IMR-90 (cell line): ENCODE measurements around the gene SLC12A7. TPM values are rescaled to one million over a fixed set of nuclear protein-coding genes. Genes with fewer than 3 reads are reported as not detected.

Experiments
- ATAC-seq: fragments of 200-7000 bp; cut with Tn5 transposase; 2 replicates; pipeline ENCODE4 v1.9.1; 2020; ENCODE audit warnings: low read depth, mild to moderate bottlenecking, moderate library complexity
- BruUV-seq: library from RNA; stranded (reverse); fragments of 400-500 nt; replicated peaks from 2 replicates; lab custom pipeline; 2021; lab: Mats Ljungman, UMichigan
- CTCF ChIA-PET: fragments of 300-600 bp; formaldehyde crosslinking; extraction: SDS; loops from one replicate; lab custom pipeline; 2021; ENCODE audit warnings: antibody characterized with exemption; lab: Yijun Ruan, JAX
- POLR2A ChIA-PET: fragments of 300-600 bp; sonication (Branson Sonifier 250); formaldehyde crosslinking; loops from one replicate; lab custom pipeline; 2022; ENCODE audit warnings: antibody characterized with exemption; ENCODE audit not compliant: unreplicated experiment; lab: Charles Lee
- DNase-seq: peaks from one replicate; pipeline ENCODE4 v3.0.0; 2013
- H2AFZ ChIP-seq: replicated peaks from 2 replicates; pipeline ENCODE3; 2013; ENCODE audit warnings: low read length, mild to moderate bottlenecking; ENCODE audit not compliant: poor library complexity
- H2AK5ac ChIP-seq: 2 replicates; pipeline ENCODE4 v1.6.1; 2013; ENCODE audit warnings: low read depth, low read length, inconsistent platforms
- H2AK9ac ChIP-seq: replicated peaks from 2 replicates; pipeline ENCODE3; 2013; ENCODE audit warnings: mild to moderate bottlenecking, low read depth, low read length, moderate library complexity; ENCODE audit not compliant: poor library complexity
- H2BK120ac ChIP-seq: 2 replicates; pipeline ENCODE4 v1.6.1; 2013; ENCODE audit warnings: low read depth, low read length, inconsistent platforms
- H2BK15ac ChIP-seq: 3 replicates; pipeline ENCODE4 v1.6.1; 2013; ENCODE audit warnings: low read depth, low read length, inconsistent platforms
- H2BK20ac ChIP-seq: 2 replicates; pipeline ENCODE4 v1.6.1; 2013; ENCODE audit warnings: low read depth, mild to moderate bottlenecking, inconsistent platforms, low read length, moderate library complexity
- H2BK5ac ChIP-seq: 2 replicates; pipeline ENCODE4 v1.6.1; 2013; ENCODE audit warnings: mild to moderate bottlenecking, low read depth, low read length, inconsistent platforms; ENCODE audit not compliant: poor library complexity, severe bottlenecking
- H3K14ac ChIP-seq: replicated peaks from 2 replicates; pipeline ENCODE4 v1.6.1; 2013; ENCODE audit warnings: low read depth, low read length, inconsistent platforms
- H3K18ac ChIP-seq: 2 replicates; pipeline ENCODE4 v1.6.1; 2013; ENCODE audit warnings: low read depth, low read length, control low read depth
- H3K23ac ChIP-seq: 2 replicates; pipeline ENCODE4 v1.6.1; 2013; ENCODE audit warnings: low read depth, low read length, inconsistent platforms
- H3K27ac ChIP-seq: 2 replicates; pipeline ENCODE4 v1.5.1; 2013; ENCODE audit warnings: mild to moderate bottlenecking, control low read depth, low read length; ENCODE audit not compliant: insufficient read depth
- H3K27me3 ChIP-seq: 2 replicates; pipeline ENCODE4 v1.6.1; 2013; ENCODE audit warnings: low read length; ENCODE audit not compliant: control insufficient read depth, insufficient read depth
- H3K36me3 ChIP-seq: 2 replicates; pipeline ENCODE4 v1.6.1; 2013; ENCODE audit warnings: low read length, mixed read lengths; ENCODE audit not compliant: control insufficient read depth, insufficient read depth
- H3K4ac ChIP-seq: 2 replicates; pipeline ENCODE4 v1.6.1; 2013; ENCODE audit warnings: low read depth, low read length, inconsistent platforms
- H3K4me1 ChIP-seq: 2 replicates; pipeline ENCODE4 v1.6.1; 2013; ENCODE audit warnings: low read length, mixed read lengths; ENCODE audit not compliant: control insufficient read depth, insufficient read depth
- H3K4me2 ChIP-seq: 2 replicates; pipeline ENCODE4 v1.6.1; 2013; ENCODE audit warnings: low read depth, mild to moderate bottlenecking, control low read depth, low read length, moderate library complexity
- H3K4me3 ChIP-seq: 2 replicates; pipeline ENCODE4 v1.5.1; 2013; ENCODE audit warnings: low read depth, mild to moderate bottlenecking, control low read depth, low read length, moderate library complexity; ENCODE audit not compliant: insufficient read depth
- H3K56ac ChIP-seq: 2 replicates; pipeline ENCODE4 v1.6.1; 2013; ENCODE audit warnings: low read length, inconsistent platforms; ENCODE audit not compliant: insufficient read depth; ENCODE audit errors: extremely low read depth
- H3K79me1 ChIP-seq, 2 experiments: 2 replicates each; pipeline ENCODE4 v1.6.1; 2013; ENCODE audit warnings: low read length in 2 of 2, inconsistent platforms in 1 of 2, low read depth in 1 of 2
- H3K9ac ChIP-seq: 2 replicates; pipeline ENCODE4 v1.6.1; 2013; ENCODE audit warnings: low read depth, low read length, control low read depth
- H3K9me1 ChIP-seq: 2 replicates; pipeline ENCODE4 v1.6.1; 2013; ENCODE audit warnings: low read length, inconsistent platforms; ENCODE audit not compliant: insufficient read depth
- H3K9me3 ChIP-seq: 2 replicates; pipeline ENCODE4 v1.6.1; 2013; ENCODE audit warnings: low read length; ENCODE audit not compliant: control insufficient read depth, insufficient read depth
- H4K20me1 ChIP-seq: 2 replicates; pipeline ENCODE4 v1.6.1; 2013; ENCODE audit warnings: low read length, inconsistent platforms; ENCODE audit not compliant: insufficient read depth
- H4K5ac ChIP-seq: 2 replicates; pipeline ENCODE4 v1.6.1; 2013; ENCODE audit warnings: mild to moderate bottlenecking, low read depth, low read length, control low read depth
- H4K8ac ChIP-seq, 2 experiments: 2 replicates each; pipeline ENCODE4 v1.6.1; 2013; ENCODE audit warnings: low read depth in 2 of 2, low read length in 2 of 2, control low read depth in 1 of 2, inconsistent platforms in 1 of 2
- H4K91ac ChIP-seq: 2 replicates; pipeline ENCODE4 v1.6.1; 2013; ENCODE audit warnings: low read depth, low read length, inconsistent platforms; ENCODE audit not compliant: insufficient read depth
- CHD1 ChIP-seq: IDR thresholded peaks from 2 replicates; pipeline ENCODE4 v1.6.1; 2012; ENCODE audit warnings: low read depth, low read length, improper control_type of control experiment
- FOS ChIP-seq: fragments of 150-350 bp; IDR thresholded peaks from 2 replicates; pipeline ENCODE4 v1.6.1; 2016; ENCODE audit warnings: low read depth, low read length
- MAFK ChIP-seq: IDR thresholded peaks from 2 replicates; pipeline ENCODE4 v1.6.1; 2012; ENCODE audit warnings: low read depth, low read length, improper control_type of control experiment
- MAZ ChIP-seq: IDR thresholded peaks from 2 replicates; pipeline ENCODE4 v1.6.1; 2012; ENCODE audit warnings: low read depth, mild to moderate bottlenecking, low read length, improper control_type of control experiment, moderate library complexity, borderline replicate concordance
- RAD21 ChIP-seq: IDR thresholded peaks from 2 replicates; pipeline ENCODE4 v1.6.1; 2012; ENCODE audit warnings: low read length, improper control_type of control experiment
- RCOR1 ChIP-seq: IDR thresholded peaks from 2 replicates; pipeline ENCODE4 v1.6.1; 2012; ENCODE audit warnings: mild to moderate bottlenecking, low read length, improper control_type of control experiment; ENCODE audit not compliant: insufficient replicate concordance
- RFX5 ChIP-seq: IDR thresholded peaks from 2 replicates; pipeline ENCODE4 v1.8.0; 2012; ENCODE audit warnings: low read depth, mild to moderate bottlenecking, low read length, moderate library complexity
- USF2 ChIP-seq: fragments of 150-350 bp; IDR thresholded peaks from 2 replicates; pipeline ENCODE4 v1.6.1; 2017; ENCODE audit warnings: mild to moderate bottlenecking, antibody characterized with exemption, low read length, low read depth
- WGBS, 2 experiments: methylation state at CpG; one replicate each; pipeline versions ENCODE4 v1.1.5 to v1.1.7; 2013; ENCODE audit warnings: missing lambda C conversion rate in 2 of 2; ENCODE audit not compliant: insufficient read length in 1 of 2; ENCODE audit errors: extremely low coverage in 2 of 2; 5-methylcytosine and 5-hydroxymethylcytosine counted together
- dilution Hi-C: fragments of 300-500 bp; cut with HindIII; formaldehyde crosslinking; loops from one replicate; pipeline ENCODE4 v1.14.3; 2018; ENCODE audit warnings: low sequenced_read_pairs; ENCODE audit not compliant: unreplicated experiment
- in situ Hi-C: fragments of 300-500 bp; cut with MboI; formaldehyde crosslinking; loops from 3 replicates; pipeline ENCODE4 v1.14.3; 2019; ENCODE audit warnings: low sequenced_read_pairs, inconsistent platforms, mixed read lengths
- intact Hi-C: fragments of 100-400 bp; cut with micrococcal nuclease; formaldehyde crosslinking; loops from 2 replicates; pipeline ENCODE4 v1.10.0; 2022
- polyA plus RNA-seq, 3 experiments: library from polyadenylated mRNA; depleted of rRNA; stranded (reverse); fragments of >200 nt; gene quantifications; 2 replicates each; pipeline ENCODE4 v1.2.3, GENCODE V29; 2012; ENCODE audit warnings: low replicate concordance in 1 of 3
- total RNA-seq: library from RNA; depleted of rRNA; stranded (reverse); fragments of >200 nt; gene quantifications from 2 replicates; pipeline ENCODE4 v1.2.3, GENCODE V29; 2012

The SLC12A7 gene
- total and polyA plus RNA-seq, 2 of the 4 experiments (the other 2 are of a cell fraction): 3.0 to 6.1 TPM

DNA sequence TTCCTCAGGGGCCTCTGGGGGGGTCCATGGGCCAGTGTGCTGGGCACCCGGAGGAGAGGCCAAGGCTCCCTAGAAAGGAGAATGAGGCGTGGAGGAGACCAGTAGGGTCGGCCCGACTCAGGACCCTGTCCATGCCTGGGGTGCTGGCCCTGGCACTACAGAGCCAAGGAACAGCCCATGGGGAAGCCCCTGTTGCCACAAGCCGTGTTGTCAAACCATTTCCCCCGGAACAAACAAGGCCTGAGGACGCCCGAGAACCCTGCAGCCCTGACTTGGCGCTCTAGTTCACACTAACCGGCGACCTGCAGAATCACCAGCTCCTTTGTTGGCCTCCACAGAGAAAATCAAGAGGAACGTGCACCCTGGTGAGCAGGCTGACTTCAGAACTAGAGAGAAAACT lies 41.6 kb upstream of the SLC12A7 start (continued):
- TF ChIP-seq RAD21: no peak
- no peak for TF ChIP-seq USF2
- TF ChIP-seq RFX5: no peak

DNA sequence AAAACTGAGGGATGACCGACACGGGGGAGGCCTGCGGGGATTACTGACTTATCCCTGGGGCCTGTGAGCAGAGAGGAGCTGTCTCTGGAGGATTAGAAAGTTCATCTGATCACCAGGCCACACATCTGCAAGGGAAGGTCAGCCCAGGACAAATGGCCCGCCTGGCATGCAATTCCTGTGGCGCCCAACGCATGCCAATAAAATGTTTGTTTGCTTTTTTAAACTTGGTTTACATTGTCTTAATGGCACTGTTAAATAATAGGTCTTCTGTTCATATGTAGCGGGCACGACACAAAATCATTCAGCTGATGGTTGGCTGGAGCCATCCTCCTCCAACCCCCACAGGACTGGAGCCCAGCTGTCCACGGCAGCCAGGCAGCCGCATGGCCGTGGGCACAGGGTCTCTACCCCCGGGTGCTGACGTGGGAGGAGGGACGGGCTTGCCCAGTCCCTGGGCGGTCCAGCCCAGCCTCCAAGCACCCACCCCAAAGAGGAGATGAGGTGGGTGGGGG lies 41.0 kb upstream of the SLC12A7 start:
- Histone ChIP-seq H3K36me3 (no peaks in the 10 kb centered on the region), H2AK9ac (no peak overlapping the region), H4K5ac (no peak overlapping the region), H3K4me1 (no peaks in the 10 kb centered on the region), H3K4ac (no peak overlapping the region), H4K8ac (no peak overlapping the region), H2BK15ac (no peak overlapping the region), H4K20me1 (no peaks in the 10 kb centered on the region; the same call in 1 of the 2 replicates), H3K79me1 (no peaks in the 10 kb centered on the region), H4K91ac (no peak overlapping the region), H3K9me3 (peaks cover 6% of the 10 kb centered on the region; the same call in 1 of the 2 replicates), H3K9me1 (no peaks in the 10 kb centered on the region; the same call in 1 of the 2 replicates), H2AK5ac (no peak overlapping the region), H2BK5ac (no peak overlapping the region), H2AFZ (no peak overlapping the region), H3K14ac (no peak overlapping the region), H2BK120ac (no peak overlapping the region), H3K4me3 (no peak overlapping the region), H3K18ac (no peak overlapping the region), H3K23ac (no peak overlapping the region), H3K27me3 (peaks cover 63% of the 10 kb centered on the region), H3K9ac (no peak overlapping the region), H3K27ac (no peak overlapping the region), H2BK20ac (no peak overlapping the region), H3K56ac (no peak overlapping the region), H3K4me2 (no peak overlapping the region)
- ATAC-seq (no peak), DNase-seq (no peak)
- CTCF ChIA-PET: no interaction called here
- TF ChIP-seq RFX5 (no peak), MAZ (no peak), CHD1 (no peak), RAD21 (no peak), MAFK (no peak), RCOR1 (no peak), FOS (no peak)
- no TSS peak for BruUV-seq
- POLR2A ChIA-PET: no interaction called here
- in situ Hi-C loops (no loop called here), intact Hi-C loops (no loop called here), dilution Hi-C loops (no loop called here)
- WGBS, 2 experiments: 0% methylated on average over 1 of the region's 15 CpGs; no CpG with 5 or more reads in 1 of the 2 experiments
